GM19324 (cell line): ENCODE data around the gene SAMD13.

Experiments
- ATAC-seq: cut with Tn5 transposase; IDR thresholded peaks from one replicate; pipeline ENCODE4 v1.9.1; 2021; ENCODE audit warnings: mild to moderate bottlenecking, moderate library complexity; ENCODE audit not compliant: unreplicated experiment, low FRiP score

SAMD13 gene

DNA sequence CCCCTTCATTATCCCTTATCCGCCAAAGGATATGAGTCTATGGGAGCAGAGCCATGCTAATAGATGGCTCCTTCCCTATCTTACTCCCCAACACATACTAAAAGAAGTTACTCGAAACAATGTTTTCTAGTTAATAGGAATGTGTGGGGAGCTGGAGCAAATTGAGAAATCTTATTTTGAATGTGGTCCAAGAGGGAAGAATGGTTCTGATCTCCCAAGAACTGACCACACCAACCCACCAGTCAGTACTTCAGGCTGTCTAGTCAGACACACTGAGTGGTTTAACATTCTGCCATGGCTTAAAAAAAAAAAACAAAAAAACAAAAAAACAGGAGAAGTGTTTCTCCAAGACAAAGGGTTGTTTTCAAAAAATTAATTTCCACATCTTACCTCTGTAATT lies 65.3 kb downstream of the SAMD13 start:
- ATAC-seq = no peak

GRCh38 chr1:84367219-84367618 lies 65.7 kb downstream of the SAMD13 start:
- ATAC-seq = no peak

- no peak for ATAC-seq
Observed at GRCh38 chr1:84368441-84368840, 66.9 kb downstream of the SAMD13 start.

- no peak for ATAC-seq
Observed at GRCh38 chr1:84370266-84370665, 68.8 kb downstream of the SAMD13 start.

DNA sequence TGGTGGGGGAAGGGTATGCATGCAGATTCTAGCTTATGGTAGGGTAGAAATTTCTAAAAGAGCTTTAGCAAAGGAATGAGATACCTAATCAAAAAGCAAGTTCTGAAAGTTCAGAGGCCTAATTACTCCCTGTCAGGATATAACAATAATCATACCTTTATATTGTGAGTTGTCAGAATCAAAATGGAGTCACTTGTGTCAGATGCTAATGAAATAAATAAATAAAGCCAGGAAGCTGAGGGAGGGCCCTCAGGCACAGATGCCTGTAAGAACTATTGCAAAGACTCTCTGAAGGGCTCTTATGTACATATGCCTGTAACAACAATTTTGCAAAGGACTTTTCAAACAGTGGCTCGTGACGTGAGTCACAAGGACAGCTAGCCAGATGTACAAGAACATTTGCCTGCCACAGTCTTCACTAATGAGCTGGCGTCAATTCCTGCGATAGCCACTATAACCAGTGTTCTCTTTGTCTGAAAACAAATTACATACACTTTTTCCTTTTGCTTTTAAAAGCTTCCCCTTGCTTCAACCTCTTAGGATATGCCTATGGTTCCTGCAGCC lies 69.4 kb downstream of the SAMD13 start:
- ATAC-seq = no peak

GRCh38 chr1:84373436-84374141 lies 72.1 kb downstream of the SAMD13 start:
- no peak for ATAC-seq

- ATAC-seq = no peak
Observed at GRCh38 chr1:84374991-84375696, 73.6 kb downstream of the SAMD13 start.

- ATAC-seq = no peak
Observed at GRCh38 chr1:84376000-84376910, 74.7 kb downstream of the SAMD13 start.

- ATAC-seq = no peak
Observed at GRCh38 chr1:84377480-84378095, 76.1 kb downstream of the SAMD13 start.

GRCh38 chr1:84379138-84379916 lies 77.8 kb downstream of the SAMD13 start:
- no peak for ATAC-seq

- ATAC-seq = no peak
Observed at GRCh38 chr1:84379917-84380180, 78.3 kb downstream of the SAMD13 start.

- ATAC-seq = no peak
Observed at GRCh38 chr1:84382127-84382526, 80.6 kb downstream of the SAMD13 start.

DNA sequence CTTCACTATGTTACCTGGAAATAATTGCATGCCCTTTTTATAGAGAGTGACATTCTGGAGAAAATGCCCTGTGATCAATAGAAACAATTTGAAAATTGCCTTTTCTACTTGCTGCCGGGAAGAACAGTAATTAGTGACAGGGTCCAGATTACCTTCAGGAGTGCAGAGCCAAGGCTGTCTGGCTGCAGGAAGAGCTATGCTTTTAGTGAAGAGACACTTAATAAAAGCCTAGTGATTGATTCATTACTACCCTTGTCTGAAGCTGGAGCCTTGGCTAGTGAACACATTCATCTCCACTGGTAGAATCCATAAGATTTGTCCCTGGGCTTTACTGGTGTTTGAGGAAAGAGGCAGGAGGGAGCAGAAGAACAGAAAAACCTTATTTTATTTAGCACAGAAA lies 83.8 kb downstream of the SAMD13 start:
- no peak for ATAC-seq

GRCh38 chr1:84386716-84387479 lies 85.4 kb downstream of the SAMD13 start:
- no peak for ATAC-seq

- no peak for ATAC-seq
Observed at GRCh38 chr1:84387480-84388163, 86.1 kb downstream of the SAMD13 start.

DNA sequence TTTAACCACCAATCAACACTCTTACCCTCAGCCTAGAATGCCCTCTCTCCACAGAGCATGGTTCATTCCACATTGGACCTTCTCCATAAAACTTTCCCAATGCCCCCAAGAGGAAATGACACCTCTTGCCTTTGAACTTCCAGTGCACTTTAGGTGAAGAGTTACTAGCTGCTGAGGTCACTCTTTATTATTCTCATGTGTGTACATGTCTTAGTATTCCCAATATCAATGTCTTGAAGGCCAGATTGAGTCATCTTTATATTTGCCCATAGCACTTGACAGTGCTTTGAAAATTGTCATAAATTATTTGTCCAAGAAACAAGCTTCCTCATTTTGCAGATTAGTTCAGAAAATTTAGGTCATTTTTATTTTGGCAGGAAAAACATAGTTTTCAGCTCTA lies 88.7 kb downstream of the SAMD13 start:
- no peak for ATAC-seq

DNA sequence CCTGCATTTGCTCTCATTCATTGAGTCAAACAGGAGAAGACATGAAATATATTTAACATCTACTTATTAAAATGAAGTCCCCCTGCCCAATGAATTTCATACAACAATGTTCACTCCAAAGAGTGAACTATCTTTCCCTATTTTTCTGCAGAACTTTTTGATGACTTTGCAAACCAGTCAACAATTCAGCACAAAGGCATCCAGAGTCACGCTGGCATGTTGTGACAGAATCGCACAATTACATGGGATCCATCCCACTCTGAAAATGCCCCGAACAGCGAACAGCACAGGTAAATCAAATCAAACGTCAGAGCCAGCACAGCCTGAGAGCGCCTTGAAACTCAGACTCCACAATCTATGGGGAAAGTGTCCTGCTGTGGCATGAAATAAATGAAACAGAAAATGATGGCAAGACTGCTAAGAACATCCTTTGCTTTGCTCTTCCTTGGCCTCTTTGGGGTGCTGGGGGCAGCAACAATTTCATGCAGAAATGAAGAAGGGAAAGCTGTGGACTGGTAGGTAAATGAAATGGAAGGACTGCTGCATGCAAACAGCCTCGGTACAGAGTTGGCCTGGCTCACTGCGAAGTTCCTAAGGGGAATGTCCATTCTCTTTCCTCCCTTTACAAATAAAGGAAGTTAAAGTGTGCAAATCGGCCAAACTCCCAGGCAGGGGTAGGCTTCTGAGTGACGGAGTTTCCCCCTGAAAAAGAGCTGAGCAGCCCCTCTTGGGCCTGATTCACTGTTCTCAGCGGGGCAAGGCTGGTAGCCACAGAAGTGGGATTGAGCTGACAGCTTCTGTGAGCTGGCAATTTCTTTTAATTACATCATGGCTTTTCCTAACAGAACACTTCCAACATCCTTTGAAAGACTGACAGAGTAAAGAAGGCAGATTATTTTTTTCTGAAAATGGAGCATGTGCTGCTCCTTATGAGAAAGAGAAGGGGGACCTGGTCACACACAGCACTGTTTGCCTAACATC lies 97.0 kb downstream of the SAMD13 start, which contains the start of gene DNASE2B:
Gene DNASE2B, plus strand, starts transcription at position 310 of the 981 bp plus-strand sequence. Its CDS starts 81 bp downstream, at position 391.
- ATAC-seq = no peak
